KBM-7 (cell line): ENCODE results near the gene CES1.
"Not testable (repeated sequence)": the region's sequence is repeated elsewhere in the genome, so short reads cannot be mapped to it uniquely, and the experiment has no call there.

ENCODE experiments used
- DNase-seq: peaks from one replicate; pipeline ENCODE4 v3.0.0-alpha.2; 2015
- in situ Hi-C: fragments of 300-500 bp; cut with MboI; formaldehyde crosslinking; loops from 2 replicates; pipeline ENCODE4 v1.14.3; 2020; ENCODE audit warnings: low sequenced_read_pairs, low pct_unique_long_range_greater_than_20kb, mixed read lengths

CES1 gene

DNA sequence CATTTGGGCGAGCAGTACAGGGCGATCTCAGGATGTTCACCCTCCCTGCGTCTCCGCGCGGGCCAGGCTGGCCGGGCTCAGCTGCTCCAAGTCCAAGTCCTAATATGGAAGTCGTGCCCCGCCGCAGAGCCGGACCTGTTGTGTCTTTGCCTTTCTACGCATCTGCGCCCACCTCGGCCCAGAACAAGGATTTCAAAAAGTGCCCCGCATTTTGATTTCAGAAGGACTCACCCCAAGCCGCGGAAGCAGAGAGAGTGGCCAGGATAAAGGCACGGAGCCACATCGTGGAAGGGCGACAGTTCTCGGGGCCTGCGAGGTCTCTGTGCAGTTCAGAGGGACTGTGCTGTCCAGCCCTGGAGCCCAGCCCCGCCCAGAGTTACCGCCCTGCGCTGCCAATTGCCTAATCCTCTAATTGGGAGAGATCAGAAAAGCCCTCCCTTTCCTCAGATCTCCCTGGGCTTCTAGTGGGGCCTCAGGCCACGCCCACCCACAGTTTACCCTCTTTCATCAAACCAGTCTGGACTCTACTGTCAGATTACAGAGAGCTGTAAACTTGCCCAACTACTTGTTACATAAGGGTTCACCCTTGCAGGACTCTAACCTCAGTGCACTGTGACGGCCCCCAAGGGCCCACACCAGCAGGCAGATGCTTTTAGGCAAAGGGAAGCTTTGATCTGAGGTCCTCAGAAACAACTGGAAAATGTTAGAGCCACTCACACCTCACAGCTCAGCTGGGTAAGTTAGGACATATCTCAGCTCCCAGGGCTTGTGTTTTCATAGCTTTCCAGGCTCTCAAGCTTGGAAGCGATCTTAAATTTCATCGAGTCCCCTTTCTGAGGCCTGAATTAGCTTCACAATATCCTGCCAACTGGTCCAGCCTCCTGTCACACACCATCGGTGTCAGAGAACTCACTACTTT lies at the start of gene CES1:
TSS of gene CES1 (minus strand) at position 324 of the 919 bp plus-strand sequence. CDS start at position 283, 41 bp downstream.
- DNase-seq = no peak
- in situ Hi-C loops = loop anchor here (10.0 to 25.0 kb wide), 2 partner anchors 118 to 371 kb away; no protein-coding TSS in a partner anchor

DNA sequence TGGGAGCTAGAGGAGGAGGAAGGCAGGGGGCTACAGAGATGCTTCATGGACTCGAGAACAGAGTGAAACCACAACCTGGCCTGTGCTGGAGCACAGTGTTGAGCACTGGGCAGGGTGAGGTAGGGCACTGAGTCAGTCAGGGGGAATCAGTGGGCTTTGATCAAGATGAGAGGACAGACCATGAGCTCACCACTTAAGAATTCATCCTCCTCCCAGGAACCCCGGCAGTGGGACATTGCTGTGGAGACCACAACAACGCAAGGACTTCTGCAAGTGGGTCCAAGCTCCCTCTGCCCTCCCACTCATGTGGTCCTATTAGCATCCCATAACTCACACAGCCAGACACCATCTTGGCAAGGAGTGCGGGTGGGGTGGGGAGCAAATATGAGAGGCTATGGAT lies 44.0 kb upstream of the CES1 start:
- DNase-seq = no peak
- in situ Hi-C loops = no loop called here

DNA sequence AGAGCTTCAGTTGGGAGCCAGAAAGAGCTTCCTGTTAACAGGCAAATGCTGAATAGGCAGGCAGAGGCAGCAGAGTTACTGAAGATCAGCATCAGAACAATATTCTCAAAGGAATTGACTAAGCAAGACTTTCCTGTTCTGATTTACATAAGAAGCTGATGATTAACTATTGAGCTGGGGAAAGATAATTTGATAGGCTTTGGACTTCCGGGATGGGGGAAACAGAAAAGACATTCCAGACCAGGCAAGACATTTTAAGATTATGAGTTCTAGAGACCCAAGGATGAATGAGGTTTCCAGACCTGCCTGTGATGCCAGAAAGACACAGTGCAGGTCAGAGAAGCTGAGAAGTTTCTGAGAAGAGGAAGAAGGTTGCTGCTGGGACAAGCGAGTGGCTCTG lies 42.4 kb upstream of the CES1 start, which contains the start of gene CES5A:
TSS of gene CES5A (minus strand) at position 101 of the 400 bp plus-strand sequence. CDS start 152 bp downstream, outside the sequence.
- no peak for DNase-seq
- in situ Hi-C loops = no loop called here

DNA sequence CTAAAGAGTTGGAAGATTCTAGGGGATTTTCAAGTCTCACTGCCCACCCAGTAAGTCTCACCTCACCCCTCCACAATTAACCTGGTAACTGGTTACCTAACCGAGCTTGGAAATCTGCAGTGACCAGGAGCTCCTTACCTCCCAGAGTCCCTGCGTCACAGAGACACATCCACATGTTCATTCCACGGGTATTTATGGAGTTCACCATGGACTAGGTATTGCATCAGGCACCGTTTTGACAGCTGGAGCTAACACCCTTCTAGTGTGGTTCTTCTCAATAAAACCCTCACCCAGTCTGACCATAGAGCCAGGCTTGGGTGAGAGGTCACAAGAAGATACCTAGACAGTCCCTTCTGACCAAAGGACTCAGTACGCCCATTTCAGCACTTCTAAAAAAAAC lies 40.2 kb upstream of the CES1 start:
- in situ Hi-C loops = no loop called here
- no peak for DNase-seq

DNA sequence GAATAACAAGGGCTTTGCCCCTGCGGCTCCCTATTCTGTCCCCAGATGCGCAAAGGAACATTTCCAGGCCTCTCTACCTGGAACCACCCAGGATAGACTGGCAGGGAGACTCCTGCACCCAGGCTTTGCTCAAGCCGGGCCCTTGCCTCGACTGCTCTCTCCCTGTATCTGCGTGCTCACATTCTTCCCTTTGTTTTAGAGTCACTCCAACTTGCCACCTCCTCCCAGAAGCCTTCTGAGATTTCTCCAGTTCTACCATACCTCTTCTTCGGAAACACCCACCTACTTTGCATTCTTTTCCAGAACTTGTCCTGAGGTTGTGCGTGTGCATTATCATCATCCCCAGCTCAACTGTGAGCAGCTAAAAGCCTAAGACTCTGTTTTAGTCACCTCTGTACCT lies 39.2 kb upstream of the CES1 start:
- DNase-seq = no peak
- in situ Hi-C loops = no loop called here

DNA sequence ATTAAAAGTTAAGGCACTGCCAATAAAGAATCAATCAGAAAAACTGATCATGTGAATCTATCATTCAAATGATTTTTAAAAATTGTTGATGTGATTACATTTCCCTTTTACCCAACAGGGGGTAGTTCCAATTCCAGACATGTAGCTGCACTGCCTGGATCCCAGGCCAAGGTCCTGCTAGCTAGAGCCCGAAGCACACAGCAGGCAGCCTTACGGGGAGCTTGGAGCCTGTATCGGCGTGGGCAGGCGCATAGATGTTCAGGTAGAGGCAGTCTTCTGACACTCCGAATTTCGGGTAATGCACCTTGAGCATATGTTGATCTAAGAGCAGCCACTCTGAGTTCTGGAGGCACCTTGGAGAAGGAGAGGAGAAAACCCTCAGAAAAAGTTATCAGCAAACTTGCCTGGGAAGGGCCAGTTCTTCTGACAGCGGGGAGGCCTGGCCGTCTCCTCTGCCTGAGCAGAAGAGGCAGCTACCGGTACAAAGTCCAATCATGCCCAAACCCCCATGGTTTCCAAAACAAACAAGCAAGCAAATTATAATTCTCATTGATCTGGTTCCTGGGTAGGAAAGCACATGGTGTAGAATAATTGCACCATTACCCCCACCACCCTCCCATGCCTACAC lies 38.6 kb upstream of the CES1 start:
- DNase-seq = no peak
- in situ Hi-C loops = no loop called here

DNA sequence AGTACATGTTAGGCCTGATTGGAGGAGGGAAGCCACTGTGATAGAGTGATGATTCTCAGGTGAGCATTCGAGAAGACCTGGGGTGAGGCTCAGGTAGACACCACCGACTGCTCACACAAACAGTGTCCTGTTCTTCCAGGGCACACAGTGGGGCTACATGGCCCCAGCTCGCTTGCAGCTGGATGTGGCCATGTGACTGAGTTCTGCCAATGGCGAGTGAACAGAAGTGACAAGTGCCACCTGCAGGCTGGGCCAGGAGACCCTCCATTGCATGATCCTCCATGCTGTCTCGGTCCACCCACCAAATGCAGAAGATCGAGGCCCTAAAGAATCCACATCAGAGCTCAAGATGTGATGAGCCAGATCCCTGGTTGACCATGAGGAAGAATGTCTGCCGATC lies 36.1 kb upstream of the CES1 start:
- no peak for DNase-seq
- in situ Hi-C loops = no loop called here

DNA sequence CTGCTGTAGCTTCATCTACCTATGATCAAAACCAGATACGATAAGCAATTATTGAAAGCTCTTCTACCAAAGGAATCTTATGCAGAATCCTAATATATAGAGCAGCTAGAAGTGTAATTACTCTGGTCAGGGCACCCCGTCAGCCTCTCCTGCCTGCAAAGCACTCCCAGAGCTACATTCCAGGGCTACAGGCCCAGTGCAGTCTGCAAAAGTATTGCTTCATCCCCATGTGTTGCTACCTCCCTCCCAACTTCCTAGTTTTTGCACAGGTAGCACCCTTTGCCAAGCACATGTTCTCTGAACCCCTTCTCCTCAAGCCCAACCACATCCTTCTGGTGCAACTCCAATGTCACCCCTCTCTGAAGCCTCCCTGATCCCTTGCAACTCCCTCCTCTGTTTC lies 35.2 kb upstream of the CES1 start:
- no peak for DNase-seq
- in situ Hi-C loops = no loop called here

DNA sequence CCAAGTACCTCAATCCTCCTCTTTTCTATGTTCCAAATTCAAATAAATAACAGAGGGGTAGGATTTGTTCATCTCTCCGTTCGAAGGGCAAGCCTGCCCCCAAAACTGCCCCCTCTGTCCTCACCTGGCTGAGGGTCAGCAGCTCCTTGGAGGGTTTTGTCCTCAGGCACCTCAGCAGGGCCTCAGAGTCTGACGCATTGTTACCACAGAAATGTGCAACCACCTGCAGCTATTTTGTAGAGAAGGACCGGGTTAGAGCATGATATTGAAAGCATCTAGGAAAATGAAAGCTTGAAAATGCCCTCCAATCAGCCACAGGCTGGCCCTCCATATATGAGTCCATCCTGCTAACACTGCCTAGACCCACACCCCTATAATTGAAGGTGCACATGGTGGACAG lies 28.4 kb upstream of the CES1 start:
- in situ Hi-C loops = no loop called here
- DNase-seq = no peak

DNA sequence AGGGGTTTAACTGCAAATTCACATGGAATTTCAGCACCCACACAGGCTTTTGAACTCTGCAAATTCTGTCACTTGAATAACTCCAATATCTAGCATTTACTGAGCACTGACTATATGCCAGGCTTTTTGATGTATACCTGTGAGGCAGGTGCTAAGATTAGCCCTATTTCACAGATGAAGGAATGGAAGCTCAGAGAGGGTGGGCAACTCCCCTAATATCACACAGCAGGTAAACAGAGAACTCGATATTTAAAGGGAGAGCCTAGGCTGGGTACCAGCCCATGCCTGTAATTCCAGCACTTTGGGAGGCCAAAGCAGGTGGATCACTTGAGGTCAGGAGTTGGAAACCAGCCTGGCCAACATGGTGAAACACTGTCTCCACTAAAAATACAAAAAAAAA lies 24.8 kb upstream of the CES1 start:
- in situ Hi-C loops, DNase-seq: not testable (repeated sequence)

DNA sequence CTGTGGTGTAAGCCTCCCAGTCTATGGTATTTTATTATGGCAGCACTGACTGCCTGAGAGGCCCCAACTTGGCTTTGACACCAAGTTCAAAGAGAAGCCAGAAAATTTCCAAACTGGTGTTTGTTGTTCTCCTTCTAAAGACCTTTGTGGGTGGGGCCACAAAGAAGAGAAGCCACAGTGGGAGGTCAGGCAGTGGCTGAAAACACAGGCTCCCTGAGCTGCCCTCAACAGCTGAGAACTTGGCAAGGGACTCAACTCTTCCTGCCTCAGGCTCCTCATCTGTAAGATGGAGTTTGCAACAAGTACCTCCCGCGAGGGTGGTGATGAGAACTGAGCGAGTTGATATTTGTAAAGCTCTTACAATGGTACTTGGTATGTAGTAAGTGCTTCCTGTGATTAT lies 24.1 kb upstream of the CES1 start:
- no peak for DNase-seq
- in situ Hi-C loops = no loop called here

DNA sequence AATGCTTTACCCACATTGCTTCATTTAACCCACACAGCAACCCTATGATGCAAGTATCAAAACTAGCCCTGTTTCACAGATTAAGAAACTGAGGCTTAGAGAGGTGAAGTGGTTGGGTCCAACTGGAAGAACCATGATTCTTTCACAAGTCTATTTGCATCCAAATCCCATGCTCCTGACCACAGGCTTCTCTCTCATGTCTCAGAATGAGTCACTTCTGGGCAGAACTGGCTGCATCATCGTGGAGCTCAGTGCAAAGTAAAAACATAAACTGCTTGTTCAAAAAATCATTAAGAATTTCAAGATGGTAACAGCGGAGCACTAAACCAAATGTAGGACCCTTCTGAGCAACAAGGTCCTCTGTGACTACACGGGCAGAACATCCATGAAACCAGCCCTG lies 20.2 kb upstream of the CES1 start:
- no peak for DNase-seq
- in situ Hi-C loops = no loop called here

DNA sequence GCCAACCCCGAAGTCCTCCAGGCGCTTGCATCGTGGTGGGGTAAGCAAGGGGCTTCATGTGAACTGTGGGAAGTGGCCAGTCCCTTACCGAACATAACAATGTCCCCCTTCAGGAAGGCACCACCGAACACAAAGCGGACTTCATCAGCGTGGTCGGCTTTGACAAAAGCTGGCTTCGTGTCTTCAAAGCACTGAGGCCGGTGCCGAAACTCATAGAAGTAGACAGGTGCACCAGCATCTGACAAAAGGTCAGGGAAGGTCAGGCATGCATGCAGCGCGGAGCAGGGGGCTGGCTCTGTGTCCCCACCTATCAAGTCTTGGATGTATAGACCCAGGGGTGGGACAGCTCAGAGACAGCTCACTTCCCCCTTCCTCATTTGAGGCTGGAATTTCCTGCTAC lies 16.6 kb upstream of the CES1 start:
- in situ Hi-C loops = loop anchor here (25.0 kb wide), 1 partner anchor 387 kb away; no protein-coding TSS in a partner anchor
- no peak for DNase-seq

DNA sequence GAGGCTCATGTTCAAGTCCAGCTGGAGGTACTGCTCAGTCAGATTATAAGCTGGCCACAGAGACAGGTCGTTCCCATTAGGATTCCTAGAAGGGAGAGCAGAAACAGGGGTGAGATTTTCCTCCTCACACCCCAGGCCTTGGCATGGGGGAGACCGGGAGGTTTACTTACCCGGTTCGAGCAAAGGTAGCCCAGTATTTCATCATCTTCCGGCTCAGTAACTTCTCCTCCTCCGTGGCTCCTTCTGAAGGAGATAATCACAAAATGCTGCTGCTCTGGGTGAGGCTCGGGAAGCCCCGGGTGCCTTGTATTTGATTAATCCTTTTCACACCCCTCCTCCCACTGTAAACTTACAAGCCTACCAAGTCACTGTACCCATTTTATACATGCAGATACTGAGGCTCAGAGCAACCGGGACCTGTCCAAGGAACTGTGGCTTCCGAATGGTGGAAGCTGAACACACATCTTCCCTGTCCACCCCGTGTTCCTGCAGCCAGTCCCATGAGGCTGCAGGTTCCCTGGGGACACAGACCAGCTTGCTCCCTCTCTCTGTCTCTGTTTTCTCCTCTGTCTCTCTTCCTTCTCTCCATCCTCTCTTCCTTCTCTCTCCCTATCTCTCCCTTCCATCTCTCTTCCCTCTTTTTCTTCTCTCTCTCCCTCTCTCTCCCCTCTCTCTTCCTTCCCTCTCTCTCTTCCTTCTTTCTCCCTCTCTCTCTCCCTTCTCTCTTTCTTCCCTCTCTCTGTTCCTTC lies 13.9 kb upstream of the CES1 start:
- no peak for DNase-seq
- in situ Hi-C loops = loop anchor here (25.0 kb wide), 1 partner anchor 384 kb away; no protein-coding TSS in a partner anchor

DNA sequence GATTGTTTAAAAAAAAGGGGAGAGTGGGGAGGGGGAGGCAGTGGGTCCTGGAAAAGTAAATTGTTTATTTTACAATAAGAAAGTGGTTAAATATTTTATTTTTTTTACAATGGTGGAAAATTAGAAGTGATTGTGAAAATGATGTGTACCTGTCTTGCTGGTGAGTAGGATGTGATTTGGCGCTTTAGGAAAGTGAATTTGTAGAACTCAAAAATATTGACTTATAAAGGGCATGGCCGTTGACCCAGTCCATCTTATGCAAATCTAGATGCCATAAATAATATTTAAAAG lies 10.2 kb upstream of the CES1 start:
- no peak for DNase-seq
- in situ Hi-C loops = loop anchor here (25.0 kb wide), 1 partner anchor 381 kb away; no protein-coding TSS in a partner anchor

DNA sequence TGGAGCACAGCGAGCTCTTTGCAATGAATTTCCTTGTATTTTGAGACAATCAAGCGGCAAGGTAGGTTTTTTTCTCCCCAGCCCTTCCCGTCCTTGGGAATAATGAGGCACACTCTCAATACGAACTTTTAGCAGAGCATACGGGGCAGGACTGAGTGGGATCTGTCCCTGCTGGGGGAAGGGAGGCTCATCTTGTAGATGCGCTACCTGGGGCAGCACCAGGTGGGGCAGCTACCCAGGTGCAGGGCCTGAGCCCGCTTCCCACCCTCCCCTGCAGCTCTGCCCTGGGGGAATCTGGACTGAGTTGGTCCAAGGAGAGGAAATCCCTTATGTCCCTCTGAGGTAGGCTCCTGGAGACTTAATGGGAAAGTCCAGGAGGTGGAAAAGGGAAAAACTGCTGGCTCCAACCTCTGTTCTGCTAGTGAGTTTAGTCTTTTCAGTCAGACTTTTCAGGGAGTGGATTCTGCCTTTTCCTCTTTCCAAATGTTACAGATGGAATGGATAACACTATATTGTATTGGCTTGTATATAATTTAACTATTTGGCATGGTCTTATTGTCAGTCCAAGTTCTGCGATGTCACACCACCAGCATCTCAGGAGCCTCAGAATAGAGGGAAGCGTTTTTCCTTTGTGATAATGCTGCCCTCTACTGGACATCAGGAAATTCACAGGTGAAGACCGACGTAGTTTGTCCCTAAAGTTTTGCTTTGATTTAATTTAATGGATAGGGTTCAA lies 9.6 kb upstream of the CES1 start:
- DNase-seq = peak; percentile 55
- in situ Hi-C loops = loop anchor here (25.0 kb wide), 1 partner anchor 380 kb away; no protein-coding TSS in a partner anchor

DNA sequence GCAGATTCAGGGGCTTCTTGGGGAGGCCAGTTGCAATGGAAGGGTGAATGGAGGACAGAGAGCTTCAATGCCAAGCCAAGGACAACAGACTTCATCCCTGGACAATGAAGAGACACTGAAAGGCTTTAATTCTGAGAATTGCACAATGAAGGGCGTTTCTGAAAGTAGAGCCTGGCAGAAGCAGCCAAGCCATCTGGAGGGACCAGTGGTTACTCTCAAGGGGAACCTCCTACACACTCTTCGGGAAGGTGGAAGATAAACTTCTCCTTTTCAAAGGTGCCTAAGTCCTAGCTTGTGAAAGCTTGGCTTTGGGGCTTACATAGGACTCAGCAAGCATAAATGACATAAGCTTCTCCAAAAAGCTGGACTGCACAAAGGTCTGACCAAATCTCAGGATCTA lies 6.2 kb upstream of the CES1 start:
- DNase-seq = peak; percentile 69
- in situ Hi-C loops = loop anchor here (10.0 to 25.0 kb wide), 2 partner anchors 124 to 377 kb away; no protein-coding TSS in a partner anchor

DNA sequence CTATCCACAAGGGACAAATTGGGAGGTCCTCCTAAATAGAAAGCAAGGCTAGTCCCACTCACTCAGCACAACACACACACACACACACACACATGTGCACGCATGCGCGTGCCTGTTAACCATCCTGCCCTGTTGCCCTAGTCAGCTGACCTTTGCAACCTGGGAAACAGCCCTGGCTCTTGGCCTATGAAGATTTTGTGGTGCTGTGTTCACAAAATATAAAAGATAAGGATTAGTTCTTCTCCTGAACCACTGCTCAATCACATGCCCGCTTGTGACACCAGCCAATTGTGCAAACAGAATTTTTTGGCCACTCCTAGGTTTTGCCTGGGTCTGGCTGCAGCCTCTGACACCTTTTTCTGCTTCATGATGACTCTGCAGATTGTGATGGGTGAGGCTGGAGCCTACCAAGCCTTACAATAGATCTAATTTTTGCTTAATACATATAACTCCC lies 3.3 kb upstream of the CES1 start:
- DNase-seq = no peak
- in situ Hi-C loops = loop anchor here (10.0 to 25.0 kb wide), 2 partner anchors 121 to 374 kb away; no protein-coding TSS in a partner anchor

DNA sequence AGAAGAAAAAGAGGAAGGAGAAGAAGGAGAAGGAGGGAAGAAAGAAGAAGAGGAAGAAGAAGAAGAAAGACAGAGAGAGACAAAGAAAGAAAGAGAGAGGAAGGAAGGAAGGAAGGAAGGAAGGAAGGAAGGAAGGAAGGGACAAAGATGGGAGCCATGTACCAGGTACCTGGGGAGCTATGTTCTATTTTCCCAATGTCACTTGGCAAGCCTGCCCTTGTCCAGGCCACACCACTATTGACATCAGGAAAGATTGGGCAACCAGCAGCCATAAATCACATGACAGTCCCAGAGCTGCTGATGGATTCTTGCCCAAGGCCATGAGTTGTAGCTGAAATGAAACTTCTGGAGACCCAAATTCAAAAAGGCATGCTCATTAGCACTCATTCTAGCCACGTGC lies 2.7 kb upstream of the CES1 start:
- no peak for DNase-seq
- in situ Hi-C loops = loop anchor here (10.0 to 25.0 kb wide), 2 partner anchors 121 to 373 kb away; no protein-coding TSS in a partner anchor
